HCT116 (cell line): ENCODE measurements around the gene COL18A1. TPM values are rescaled to one million over a fixed set of nuclear protein-coding genes. Genes with fewer than 3 reads are reported as not detected.

Experiments
- ATAC-seq: fragments of 200-7000 bp; cut with Tn5 transposase; 2 replicates; pipeline ENCODE4 v1.9.1; 2020; ENCODE audit warnings: mild to moderate bottlenecking, moderate library complexity
- BruUV-seq: library from RNA; stranded (reverse); fragments of 400-500 nt; replicated peaks from 2 replicates; lab custom pipeline; 2021; lab: Mats Ljungman, UMichigan
- CTCF ChIA-PET: fragments of 300-600 bp; sonication (Branson Sonifier 250); formaldehyde crosslinking; loops from one replicate; lab custom pipeline; 2021; ENCODE audit warnings: antibody characterized with exemption; lab: Charles Lee
- POLR2A ChIA-PET: fragments of 300-600, 350-600 bp; sonication (Branson Sonifier 250); formaldehyde crosslinking; loops from one replicate; lab custom pipeline; 2021; ENCODE audit warnings: antibody characterized with exemption; lab: Charles Lee
- RAD21 ChIA-PET, 2 experiments: fragments of 300-600 bp; sonication (Branson Sonifier 250); formaldehyde crosslinking; loops; one replicate each; lab custom pipeline; 2023; ENCODE audit warnings: low total read pairs in 2 of 2; ENCODE audit not compliant: uncharacterized antibody in 2 of 2, unreplicated experiment in 2 of 2, low non-redundant PET in 1 of 2; lab: Charles Lee
- DNase-seq: peaks from one replicate; pipeline ENCODE4 v3.0.0-alpha.2; 2010; ENCODE audit warnings: low read depth, low spot score
- H2AFZ ChIP-seq: fragments of 200-600 bp; shearing (Covaris generic), sonication (generic); 2 replicates; pipeline ENCODE4 v1.6.1; 2017; ENCODE audit warnings: low read depth, mixed run types, mixed read lengths, antibody characterized with exemption, low read length; ENCODE audit not compliant: poor library complexity, severe bottlenecking
- H3K27ac ChIP-seq: 2 replicates; pipeline ENCODE4 v1.5.1; 2012; ENCODE audit warnings: low read depth, low read length
- H3K27me3 ChIP-seq: fragments of 200-600 bp; sonication (generic); 2 replicates; pipeline ENCODE4 v1.6.1; 2016; ENCODE audit warnings: mixed run types, low read length, mixed read lengths; ENCODE audit not compliant: insufficient read depth
- H3K36me3 ChIP-seq, 2 experiments: fragments of 200-500 bp in 1 of 2; fragments of 200-600 bp in 1 of 2; sonication (Bioruptor generic) in 1 of 2; sonication (generic) in 1 of 2; 2 replicates each; pipeline versions ENCODE4 v1.5.1 to v1.6.1; 2014 to 2016; ENCODE audit warnings: low read length in 2 of 2, inconsistent platforms in 1 of 2, mixed read lengths in 1 of 2, mixed run types in 1 of 2; ENCODE audit not compliant: insufficient read depth in 2 of 2, control insufficient read depth in 1 of 2
- H3K4me1 ChIP-seq, 2 experiments: fragments of 200-600 bp in 1 of 2; sonication (generic) in 1 of 2; 2 replicates each; pipeline versions ENCODE4 v1.5.1 to v1.6.1; 2012 to 2017; ENCODE audit warnings: low read length in 2 of 2, inconsistent platforms in 1 of 2, mild to moderate bottlenecking in 1 of 2, mixed read lengths in 1 of 2, mixed run types in 1 of 2, moderate library complexity in 1 of 2; ENCODE audit not compliant: insufficient read depth in 2 of 2, control insufficient read depth in 1 of 2
- H3K4me2 ChIP-seq: fragments of 200-600 bp; sonication (generic); 2 replicates; pipeline ENCODE4 v1.6.1; 2017; ENCODE audit warnings: mixed run types, low read length, mixed read lengths
- H3K4me3 ChIP-seq, 2 experiments: fragments of 200-600 bp in 1 of 2; sonication (generic) in 1 of 2; replicated peaks in 1 of 2; 2 replicates each; pipeline ENCODE4 v1.5.1; 2011 to 2016; ENCODE audit warnings: low read length in 2 of 2, control low read depth in 1 of 2, low read depth in 1 of 2, mild to moderate bottlenecking in 1 of 2, mixed read lengths in 1 of 2, mixed run types in 1 of 2
- H3K79me2 ChIP-seq: fragments of 200-600 bp; sonication (generic); 2 replicates; pipeline ENCODE4 v1.6.1; 2017; ENCODE audit warnings: mild to moderate bottlenecking, mixed run types, low read length, moderate library complexity, mixed read lengths; ENCODE audit not compliant: insufficient read depth
- H3K9ac ChIP-seq: fragments of 200-600 bp; sonication (generic); 2 replicates; pipeline ENCODE4 v1.6.1; 2016; ENCODE audit warnings: low read length, mixed read lengths
- H3K9me2 ChIP-seq: fragments of 200-600 bp; sonication (generic), shearing (Covaris generic); 2 replicates; pipeline ENCODE4 v1.6.1; 2017; ENCODE audit warnings: mixed run types, mild to moderate bottlenecking, moderate library complexity; ENCODE audit not compliant: insufficient read depth
- H3K9me3 ChIP-seq, 2 experiments: fragments of 200-500 bp in 1 of 2; fragments of 200-600 bp in 1 of 2; sonication (Bioruptor generic) in 1 of 2; sonication (generic) in 1 of 2; 2 replicates each; pipeline ENCODE4 v1.6.1; 2014 to 2017; ENCODE audit warnings: low read length in 2 of 2, mixed read lengths in 2 of 2, inconsistent platforms in 1 of 2, low read depth in 1 of 2, mild to moderate bottlenecking in 1 of 2, mixed run types in 1 of 2, moderate library complexity in 1 of 2; ENCODE audit not compliant: control insufficient read depth in 1 of 2, insufficient read depth in 1 of 2
- H4K20me1 ChIP-seq: fragments of 200-600 bp; sonication (generic), shearing (Covaris generic); 2 replicates; pipeline ENCODE4 v1.6.1; 2017; ENCODE audit warnings: mixed run types, mild to moderate bottlenecking, moderate library complexity; ENCODE audit not compliant: insufficient read depth
- CEBPB ChIP-seq: IDR thresholded peaks from 2 replicates; pipeline ENCODE4 v1.6.1; 2012; ENCODE audit warnings: low read depth
- EGR1 ChIP-seq: IDR thresholded peaks from 2 replicates; pipeline ENCODE4 v1.6.1; 2012; ENCODE audit warnings: low read depth
- ELF1 ChIP-seq: IDR thresholded peaks from 2 replicates; pipeline ENCODE4 v1.6.1; 2012; ENCODE audit warnings: low read depth, borderline replicate concordance
- EZH2phosphoT487 ChIP-seq: fragments of 200-600 bp; IDR thresholded peaks from 2 replicates; pipeline ENCODE4 v1.6.1; 2018; ENCODE audit warnings: antibody characterized with exemption, borderline replicate concordance
- JUND ChIP-seq: IDR thresholded peaks from 2 replicates; pipeline ENCODE4 v1.6.1; 2012
- RAD21 ChIP-seq: IDR thresholded peaks from 2 replicates; pipeline ENCODE4 v1.6.1; 2012; ENCODE audit warnings: low read depth, mild to moderate bottlenecking
- SRF ChIP-seq: IDR thresholded peaks from 2 replicates; pipeline ENCODE4 v1.6.1; 2012; ENCODE audit warnings: low read depth
- TCF7L2 ChIP-seq: IDR thresholded peaks from 2 replicates; pipeline ENCODE4 v1.7.0; 2011; ENCODE audit warnings: borderline replicate concordance, inconsistent platforms; ENCODE audit not compliant: insufficient read depth, insufficient read length; ENCODE audit errors: extremely low read depth
- YY1 ChIP-seq: IDR thresholded peaks from 2 replicates; pipeline ENCODE4 v1.6.1; 2011; ENCODE audit warnings: low read length, low read depth, moderate library complexity, mild to moderate bottlenecking; ENCODE audit not compliant: insufficient replicate concordance; ENCODE audit errors: extremely low read depth
- intact Hi-C: fragments of 100-400 bp; cut with micrococcal nuclease; formaldehyde crosslinking; loops from 2 replicates; pipeline ENCODE4 v1.10.0; 2022
- total RNA-seq: library from RNA; stranded (reverse); gene quantifications from one replicate; pipeline ENCODE4 v1.2.1, GENCODE V29; 2021; ENCODE audit not compliant: unreplicated experiment
- TF ChIP-seq, protein P1 (sequence below): IDR thresholded peaks from 2 replicates; pipeline ENCODE4 v1.6.1; 2011; ENCODE audit warnings: mild to moderate bottlenecking, low read length, moderate library complexity; ENCODE audit not compliant: insufficient replicate concordance; ENCODE audit errors: extremely low read depth

Gene COL18A1
- total RNA-seq, 1 experiment from 2014 or later, result 59.5 TPM

DNA sequence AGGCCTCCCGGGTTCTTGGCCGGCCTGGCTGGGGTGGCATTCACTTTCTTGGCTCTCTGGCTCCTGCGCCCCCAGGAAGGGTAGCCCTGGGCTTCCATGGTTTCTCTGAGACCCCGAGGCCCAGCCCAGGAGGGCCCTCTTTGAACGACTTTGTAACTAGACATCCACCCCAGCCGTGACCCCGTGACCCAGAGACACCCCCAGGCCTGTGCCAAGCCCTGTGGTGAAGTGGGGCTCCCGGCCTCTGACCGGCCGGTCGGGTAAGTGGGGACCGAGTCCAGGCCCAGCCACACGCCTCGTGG, 64.0 kb downstream of the COL18A1 start:
- H3K9ac ChIP-seq, result no peak overlapping the region

DNA sequence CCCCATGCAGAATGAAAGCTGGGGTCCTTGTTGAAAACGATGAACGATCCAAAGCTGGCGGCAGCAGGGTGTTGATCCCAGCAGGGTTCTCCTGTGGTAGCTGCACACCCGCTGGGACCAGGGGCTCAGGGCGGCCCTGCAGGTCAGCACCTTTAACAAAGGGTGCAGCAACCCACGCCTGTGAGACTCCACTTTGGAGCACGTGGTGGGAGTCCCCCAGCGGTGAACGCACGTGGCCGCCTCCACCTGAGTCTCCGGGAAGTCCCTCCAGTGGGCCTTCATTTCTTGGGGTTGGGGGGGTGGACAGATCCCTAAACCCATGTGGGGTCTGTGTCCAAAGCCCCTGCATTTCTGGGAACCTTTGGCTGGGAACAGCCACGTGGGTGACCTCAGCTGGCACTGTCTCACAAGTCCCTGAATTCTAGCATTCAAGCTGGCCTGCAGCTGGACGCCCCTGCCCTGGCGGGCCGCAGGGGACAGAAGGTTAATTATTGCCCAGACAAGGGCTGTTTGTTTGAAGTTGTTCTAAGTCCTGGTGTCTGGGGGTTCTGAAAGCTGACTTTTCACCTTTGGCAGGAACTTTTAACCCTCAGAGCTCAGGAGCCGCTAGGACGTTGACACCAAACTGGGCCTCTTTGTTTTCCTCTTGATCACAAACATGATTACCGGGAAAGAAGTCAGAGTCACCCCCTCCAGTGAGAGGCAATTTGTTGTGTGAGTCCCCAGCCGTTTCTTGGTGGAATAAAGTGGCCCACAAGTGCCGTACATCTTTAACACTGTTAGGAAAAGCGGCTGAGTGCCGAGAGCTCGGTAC, 64.5 kb downstream of the COL18A1 start:
- H3K9me3 ChIP-seq, result no peaks in the 10 kb centered on the region
- no peak overlapping the region for H3K9ac ChIP-seq
- no peaks in the 10 kb centered on the region for H4K20me1 ChIP-seq
- no peak overlapping the region for H3K27ac ChIP-seq
- intact Hi-C loops, result loop anchor here (10.0 kb wide), 1 partner anchor 355 kb away; no protein-coding TSS in a partner anchor
- H3K36me3 ChIP-seq, result peaks cover 0 to 7% of the 10 kb centered on the region in 2 experiments; a peak in 1 of 4 replicates
- peaks cover 4% of the 10 kb centered on the region; the same call in 1 of the 2 replicates for H3K79me2 ChIP-seq
- no peak overlapping the region for H3K4me2 ChIP-seq
- H2AFZ ChIP-seq, result no peak overlapping the region
- DNase-seq (no peak), ATAC-seq (no peak)
- no peaks in the 10 kb centered on the region for H3K27me3 ChIP-seq
- CTCF ChIA-PET, result no interaction called here
- POLR2A ChIA-PET, result no interaction called here
- no peak overlapping the region for H3K4me3 ChIP-seq
- BruUV-seq, result no TSS peak
- RAD21 ChIA-PET, result no interaction called here
- H3K9me2 ChIP-seq, result no peaks in the 10 kb centered on the region
- TF ChIP-seq EGR1, result no peak
- no peak for TF ChIP-seq JUND
- TF ChIP-seq, protein P1, sequence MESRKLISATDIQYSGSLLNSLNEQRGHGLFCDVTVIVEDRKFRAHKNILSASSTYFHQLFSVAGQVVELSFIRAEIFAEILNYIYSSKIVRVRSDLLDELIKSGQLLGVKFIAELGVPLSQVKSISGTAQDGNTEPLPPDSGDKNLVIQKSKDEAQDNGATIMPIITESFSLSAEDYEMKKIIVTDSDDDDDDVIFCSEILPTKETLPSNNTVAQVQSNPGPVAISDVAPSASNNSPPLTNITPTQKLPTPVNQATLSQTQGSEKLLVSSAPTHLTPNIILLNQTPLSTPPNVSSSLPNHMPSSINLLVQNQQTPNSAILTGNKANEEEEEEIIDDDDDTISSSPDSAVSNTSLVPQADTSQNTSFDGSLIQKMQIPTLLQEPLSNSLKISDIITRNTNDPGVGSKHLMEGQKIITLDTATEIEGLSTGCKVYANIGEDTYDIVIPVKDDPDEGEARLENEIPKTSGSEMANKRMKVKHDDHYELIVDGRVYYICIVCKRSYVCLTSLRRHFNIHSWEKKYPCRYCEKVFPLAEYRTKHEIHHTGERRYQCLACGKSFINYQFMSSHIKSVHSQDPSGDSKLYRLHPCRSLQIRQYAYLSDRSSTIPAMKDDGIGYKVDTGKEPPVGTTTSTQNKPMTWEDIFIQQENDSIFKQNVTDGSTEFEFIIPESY, result no peak
- TF ChIP-seq EZH2phosphoT487, result no peak
- no peak for TF ChIP-seq CEBPB
- no peak for TF ChIP-seq ELF1
- peaks cover 5 to 13% of the 10 kb centered on the region in 2 experiments; a peak in 3 of 4 replicates for H3K4me1 ChIP-seq

More for the DNA sequence above, 64.0 kb downstream of the COL18A1 start:
- Histone ChIP-seq H3K4me3 (no peak overlapping the region), H2AFZ (no peak overlapping the region), H3K27ac (no peak overlapping the region), H3K4me1 (peaks cover 5 to 13% of the 10 kb centered on the region in 2 experiments; a peak in 3 of 4 replicates), H3K9me3 (no peaks in the 10 kb centered on the region), H3K79me2 (peaks cover 4% of the 10 kb centered on the region; the same call in 1 of the 2 replicates), H3K9me2 (no peaks in the 10 kb centered on the region), H3K36me3 (peaks cover 0 to 5% of the 10 kb centered on the region in 2 experiments; a peak in 1 of 4 replicates), H4K20me1 (no peaks in the 10 kb centered on the region), H3K27me3 (no peaks in the 10 kb centered on the region), H3K4me2 (no peak overlapping the region)
- BruUV-seq, result no TSS peak
- DNase-seq, result no peak
- ChIA-PET POLR2A (no interaction called here), RAD21 (no interaction called here), CTCF (no interaction called here)
- intact Hi-C loops, result no loop called here
- TF ChIP-seq YY1, result no peak
- no peak for TF ChIP-seq TCF7L2
- TF ChIP-seq CEBPB, result no peak
- no peak for TF ChIP-seq SRF
- no peak for TF ChIP-seq EGR1
- TF ChIP-seq RAD21, result no peak
- ATAC-seq, result no peak
